DND-41 (cell line): Measurements from ENCODE around the gene IKZF2.

ENCODE experiments used
- EZH2 ChIP-seq: IDR thresholded peaks from 3 replicates; pipeline ENCODE4 v1.6.1; 2012; ENCODE audit warnings: borderline replicate concordance, low read depth, mild to moderate bottlenecking, moderate library complexity, low read length, inconsistent platforms; ENCODE audit not compliant: severe bottlenecking
- TF ChIP-seq, protein P1 (sequence below): IDR thresholded peaks from 2 replicates; pipeline ENCODE4 v1.5.1; 2012; ENCODE audit warnings: borderline replicate concordance, low read length, moderate library complexity, mild to moderate bottlenecking; ENCODE audit not compliant: poor library complexity, severe bottlenecking; ENCODE audit errors: extremely low read depth

DNA sequence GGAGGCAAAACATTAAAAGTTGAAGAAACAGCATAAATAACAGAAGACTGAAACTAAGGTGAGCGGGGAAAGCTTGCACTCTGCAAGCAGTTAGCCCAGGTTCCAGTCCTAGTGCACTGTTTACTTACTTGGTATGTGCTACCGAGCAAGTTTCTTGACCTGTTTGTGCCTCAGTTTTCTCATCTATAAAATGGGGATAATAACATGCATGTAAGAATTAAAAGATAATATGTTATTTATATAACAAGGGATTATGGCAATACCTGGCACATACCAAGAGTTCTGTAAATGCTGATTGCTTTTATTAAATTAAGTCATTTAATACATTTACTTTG is 37.1 kb upstream of the IKZF2 start:
- TF ChIP-seq, protein P1, sequence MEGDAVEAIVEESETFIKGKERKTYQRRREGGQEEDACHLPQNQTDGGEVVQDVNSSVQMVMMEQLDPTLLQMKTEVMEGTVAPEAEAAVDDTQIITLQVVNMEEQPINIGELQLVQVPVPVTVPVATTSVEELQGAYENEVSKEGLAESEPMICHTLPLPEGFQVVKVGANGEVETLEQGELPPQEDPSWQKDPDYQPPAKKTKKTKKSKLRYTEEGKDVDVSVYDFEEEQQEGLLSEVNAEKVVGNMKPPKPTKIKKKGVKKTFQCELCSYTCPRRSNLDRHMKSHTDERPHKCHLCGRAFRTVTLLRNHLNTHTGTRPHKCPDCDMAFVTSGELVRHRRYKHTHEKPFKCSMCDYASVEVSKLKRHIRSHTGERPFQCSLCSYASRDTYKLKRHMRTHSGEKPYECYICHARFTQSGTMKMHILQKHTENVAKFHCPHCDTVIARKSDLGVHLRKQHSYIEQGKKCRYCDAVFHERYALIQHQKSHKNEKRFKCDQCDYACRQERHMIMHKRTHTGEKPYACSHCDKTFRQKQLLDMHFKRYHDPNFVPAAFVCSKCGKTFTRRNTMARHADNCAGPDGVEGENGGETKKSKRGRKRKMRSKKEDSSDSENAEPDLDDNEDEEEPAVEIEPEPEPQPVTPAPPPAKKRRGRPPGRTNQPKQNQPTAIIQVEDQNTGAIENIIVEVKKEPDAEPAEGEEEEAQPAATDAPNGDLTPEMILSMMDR, result no peak
- TF ChIP-seq EZH2, result no peak
